ENCODE results near the gene ZBTB4. TPM values are rescaled to one million over a fixed set of nuclear protein-coding genes. Genes with fewer than 3 reads are reported as not detected.
"Not testable (repeated sequence)": the region's sequence is repeated elsewhere in the genome, so short reads cannot be mapped to it uniquely, and the experiment has no call there.

ZBTB4 gene
- total RNA-seq, 4 donors from 2014 or later, result 60.5 to 64.1 (median 63.0) TPM

- Histone ChIP-seq H3K27me3 (no peaks in the 10 kb centered on the region), H3K27ac (peak overlapping the region in 3 of 4 donors; percentile 96 to 100 (median 99)), H3K36me3 (no peaks in the 10 kb centered on the region), H3K4me3 (no peak overlapping the region), H3K4me1 (peaks cover 0 to 65% (median 36%) of the 10 kb centered on the region in 4 donors), H3K9me3 (no peaks in the 10 kb centered on the region)
- TF ChIP-seq EP300 (IDR thresholded peaks at IDR 0.05), result no peak
- TF ChIP-seq, protein P1, sequence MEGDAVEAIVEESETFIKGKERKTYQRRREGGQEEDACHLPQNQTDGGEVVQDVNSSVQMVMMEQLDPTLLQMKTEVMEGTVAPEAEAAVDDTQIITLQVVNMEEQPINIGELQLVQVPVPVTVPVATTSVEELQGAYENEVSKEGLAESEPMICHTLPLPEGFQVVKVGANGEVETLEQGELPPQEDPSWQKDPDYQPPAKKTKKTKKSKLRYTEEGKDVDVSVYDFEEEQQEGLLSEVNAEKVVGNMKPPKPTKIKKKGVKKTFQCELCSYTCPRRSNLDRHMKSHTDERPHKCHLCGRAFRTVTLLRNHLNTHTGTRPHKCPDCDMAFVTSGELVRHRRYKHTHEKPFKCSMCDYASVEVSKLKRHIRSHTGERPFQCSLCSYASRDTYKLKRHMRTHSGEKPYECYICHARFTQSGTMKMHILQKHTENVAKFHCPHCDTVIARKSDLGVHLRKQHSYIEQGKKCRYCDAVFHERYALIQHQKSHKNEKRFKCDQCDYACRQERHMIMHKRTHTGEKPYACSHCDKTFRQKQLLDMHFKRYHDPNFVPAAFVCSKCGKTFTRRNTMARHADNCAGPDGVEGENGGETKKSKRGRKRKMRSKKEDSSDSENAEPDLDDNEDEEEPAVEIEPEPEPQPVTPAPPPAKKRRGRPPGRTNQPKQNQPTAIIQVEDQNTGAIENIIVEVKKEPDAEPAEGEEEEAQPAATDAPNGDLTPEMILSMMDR (IDR thresholded peaks at IDR 0.05), result no peak
- no peak for TF ChIP-seq POLR2A (IDR thresholded peaks at IDR 0.05)
- no peak for DNase-seq (ENCODE audit: low spot score in 2 of 2)
- 27 to 29% methylated on average over 3 of the region's 3 CpGs for WGBS, 2 donors
Measured at GRCh38 chr17:7476494-7476893, 2.9 kb downstream of the ZBTB4 start.

- 63 to 66% methylated on average over 15 of the region's 15 CpGs for WGBS, 2 donors
- Histone ChIP-seq H3K4me3 (no peak overlapping the region), H3K36me3 (no peaks in the 10 kb centered on the region), H3K4me1 (peaks cover 0 to 65% (median 34%) of the 10 kb centered on the region in 4 donors), H3K27ac (peak overlapping the region; percentile 34 to 100 (median 66)), H3K27me3 (no peaks in the 10 kb centered on the region), H3K9me3 (no peaks in the 10 kb centered on the region)
- peak in 1 of 2 donors; percentile 74 for DNase-seq (ENCODE audit: low spot score in 2 of 2)
- peak; percentile 8 to 84 for TF ChIP-seq EP300 (IDR thresholded peaks at IDR 0.05)
- TF ChIP-seq, protein P1 (IDR thresholded peaks at IDR 0.05), result no peak
- TF ChIP-seq POLR2A (IDR thresholded peaks at IDR 0.05), result peak in 1 of 2 donors; percentile 36
Measured at GRCh38 chr17:7475764-7476422, 3.5 kb downstream of the ZBTB4 start.

DNA sequence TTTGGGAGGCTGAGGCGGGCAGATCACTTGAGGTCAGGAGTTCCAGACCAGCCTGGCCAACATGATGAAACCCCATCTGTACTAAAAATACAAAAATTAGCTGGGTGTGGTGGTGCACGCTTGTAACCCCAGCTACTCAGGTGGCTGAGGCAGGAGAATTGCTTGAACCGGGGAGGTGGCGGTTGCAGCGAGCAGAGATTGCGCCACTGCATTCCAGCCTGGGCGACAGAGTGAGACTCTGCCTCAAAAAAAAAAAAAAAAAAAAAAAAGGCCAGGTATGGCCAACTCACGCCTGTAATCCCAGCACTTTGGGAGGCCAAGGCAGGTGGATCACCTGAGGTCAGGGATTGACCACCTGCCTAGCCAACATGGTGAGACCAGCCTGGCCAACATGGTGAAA, 4.7 kb downstream of the ZBTB4 start:
- H3K27me3 ChIP-seq; H3K36me3 ChIP-seq; DNase-seq (ENCODE audit: low spot score in 2 of 2); H3K9me3 ChIP-seq; H3K4me3 ChIP-seq: not testable (repeated sequence)
- H3K27ac ChIP-seq, result peak overlapping the region in 2 of 4 donors; percentile 96 to 100
- peaks cover 0 to 65% (median 26%) of the 10 kb centered on the region in 4 donors for H3K4me1 ChIP-seq
- 80 to 95% methylated on average over 8 of the region's 8 CpGs for WGBS, 2 donors

DNA sequence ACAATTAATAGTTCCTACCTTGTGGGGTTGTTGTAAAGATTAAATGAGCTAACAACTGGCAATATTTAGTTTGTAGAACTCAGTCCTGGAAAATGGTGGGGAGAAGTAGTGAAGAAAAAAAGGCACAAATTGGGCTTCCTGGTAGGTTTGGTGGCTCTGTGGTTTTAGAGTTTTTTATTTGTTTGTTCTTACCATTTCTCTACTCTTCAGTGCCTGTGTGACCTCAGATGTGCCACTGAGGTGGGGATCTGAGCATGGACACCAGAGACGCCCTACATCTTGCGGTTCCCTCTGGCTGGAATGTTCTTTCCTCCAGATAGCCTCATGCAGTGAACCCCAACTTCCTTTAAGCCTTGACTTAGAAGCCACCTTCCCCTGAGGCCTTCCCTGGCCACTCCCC, 7.7 kb downstream of the ZBTB4 start:
- WGBS, 2 donors, result 79 to 83% methylated on average over 2 of the region's 2 CpGs
- Histone ChIP-seq H3K9me3 (no peaks in the 10 kb centered on the region), H3K27ac (no peak overlapping the region), H3K27me3 (no peaks in the 10 kb centered on the region), H3K36me3 (peaks cover 0 to 2% (median 0%) of the 10 kb centered on the region in 3 donors), H3K4me1 (peaks cover 0 to 82% (median 27%) of the 10 kb centered on the region in 4 donors), H3K4me3 (no peak overlapping the region)
- TF ChIP-seq, protein P1 (IDR thresholded peaks at IDR 0.05), result no peak
- no peak for TF ChIP-seq POLR2A (IDR thresholded peaks at IDR 0.05)
- no peak for TF ChIP-seq EP300 (IDR thresholded peaks at IDR 0.05)
- no peak for DNase-seq (ENCODE audit: low spot score in 2 of 2)

GRCh38 chr17:7470457-7470973, 8.9 kb downstream of the ZBTB4 start:
- H3K27me3 ChIP-seq; DNase-seq (ENCODE audit: low spot score in 2 of 2); H3K27ac ChIP-seq; H3K4me3 ChIP-seq; H3K9me3 ChIP-seq: not testable (repeated sequence)
- 78 to 81% methylated on average over 8 of the region's 8 CpGs for WGBS, 2 donors
- Histone ChIP-seq H3K36me3 (peaks cover 0 to 14% (median 0%) of the 10 kb centered on the region in 3 donors), H3K4me1 (peaks cover 0 to 82% (median 25%) of the 10 kb centered on the region in 4 donors)

DNA sequence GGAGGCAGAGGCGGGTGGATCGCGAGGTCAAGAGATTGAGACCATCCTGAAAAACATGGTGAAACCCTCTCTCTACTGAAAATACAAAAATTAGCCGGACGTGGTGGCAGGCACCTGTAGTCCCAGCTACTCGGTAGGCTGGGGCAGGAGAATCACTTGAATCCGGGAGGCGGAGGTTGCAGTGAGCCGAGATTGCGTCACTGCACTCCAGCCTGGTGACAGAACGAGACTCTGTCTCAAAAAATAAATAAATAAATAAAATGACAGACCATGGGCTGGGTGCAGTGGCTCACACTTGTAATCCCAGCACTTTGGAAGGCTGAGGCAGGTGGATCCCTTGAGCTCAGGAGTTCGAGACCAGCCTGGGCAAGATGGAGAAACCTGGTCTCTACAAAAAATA, 9.6 kb downstream of the ZBTB4 start:
- WGBS, 2 donors, result 92 to 93% methylated on average over 12 of the region's 12 CpGs
- not testable (repeated sequence) for H3K27me3 ChIP-seq

More for the DNA sequence above, 9.6 kb downstream of the ZBTB4 start:
- H3K4me1 ChIP-seq, result peaks cover 0 to 76% (median 21%) of the 10 kb centered on the region in 4 donors
- not testable (repeated sequence) for H3K9me3 ChIP-seq; H3K4me3 ChIP-seq; DNase-seq (ENCODE audit: low spot score in 2 of 2); H3K27ac ChIP-seq
- peaks cover 0 to 20% (median 0%) of the 10 kb centered on the region in 3 donors for H3K36me3 ChIP-seq

Measured in tibial nerve (tissue), 4 donors.